KMS-11 (cell line): ENCODE measurements around the gene C5orf63.

ENCODE experiments used
- H2AFZ ChIP-seq: fragments of 200-600 bp; sonication (generic); 2 replicates; pipeline ENCODE4 v1.6.1; 2016; ENCODE audit warnings: antibody characterized with exemption, mixed run types, low read depth
- H3K27ac ChIP-seq: fragments of 200-600 bp; sonication (generic); 2 replicates; pipeline ENCODE4 v1.6.1; 2016; ENCODE audit warnings: mild to moderate bottlenecking, mixed run types
- H3K27me3 ChIP-seq: fragments of 200-600 bp; sonication (generic); 2 replicates; pipeline ENCODE4 v1.6.1; 2017; ENCODE audit warnings: mild to moderate bottlenecking, low read depth, mixed run types, moderate library complexity; ENCODE audit not compliant: insufficient read depth
- H3K36me3 ChIP-seq: fragments of 200-600 bp; sonication (generic); 2 replicates; pipeline ENCODE4 v1.6.1; 2017; ENCODE audit warnings: mild to moderate bottlenecking, mixed run types; ENCODE audit not compliant: insufficient read depth
- H3K4me1 ChIP-seq: fragments of 200-600 bp; sonication (generic); 2 replicates; pipeline ENCODE4 v1.6.1; 2016; ENCODE audit warnings: mild to moderate bottlenecking, low read depth, mixed run types; ENCODE audit not compliant: poor library complexity, severe bottlenecking
- H3K4me2 ChIP-seq: fragments of 200-600 bp; sonication (generic); 2 replicates; pipeline ENCODE4 v1.7.0; 2016; ENCODE audit warnings: mild to moderate bottlenecking, mixed run types
- H3K4me3 ChIP-seq: fragments of 200-600 bp; sonication (generic); IDR thresholded peaks from 2 replicates; pipeline ENCODE4 v1.6.1; 2017; ENCODE audit warnings: low read depth, low read length, mixed read lengths; ENCODE audit not compliant: insufficient read depth
- H3K79me2 ChIP-seq: fragments of 200-600 bp; sonication (generic); 2 replicates; pipeline ENCODE4 v1.6.1; 2016; ENCODE audit warnings: low read depth, mixed run types; ENCODE audit not compliant: insufficient read depth
- H3K9ac ChIP-seq: fragments of 200-600 bp; sonication (generic); 2 replicates; pipeline ENCODE4 v1.6.1; 2016; ENCODE audit warnings: mild to moderate bottlenecking, mixed run types
- H4K20me1 ChIP-seq: fragments of 200-600 bp; sonication (generic); 2 replicates; pipeline ENCODE4 v1.6.1; 2016; ENCODE audit warnings: mild to moderate bottlenecking, mixed run types; ENCODE audit not compliant: insufficient read depth
- TF ChIP-seq, protein P1 (sequence below): fragments of 200-600 bp; sonication (generic); conservative IDR thresholded peaks from 2 replicates; pipeline ENCODE4 v1.6.1; 2017; ENCODE audit warnings: low read depth, mild to moderate bottlenecking, antibody characterized with exemption, low read length, moderate library complexity, mixed read lengths

The C5orf63 gene

DNA sequence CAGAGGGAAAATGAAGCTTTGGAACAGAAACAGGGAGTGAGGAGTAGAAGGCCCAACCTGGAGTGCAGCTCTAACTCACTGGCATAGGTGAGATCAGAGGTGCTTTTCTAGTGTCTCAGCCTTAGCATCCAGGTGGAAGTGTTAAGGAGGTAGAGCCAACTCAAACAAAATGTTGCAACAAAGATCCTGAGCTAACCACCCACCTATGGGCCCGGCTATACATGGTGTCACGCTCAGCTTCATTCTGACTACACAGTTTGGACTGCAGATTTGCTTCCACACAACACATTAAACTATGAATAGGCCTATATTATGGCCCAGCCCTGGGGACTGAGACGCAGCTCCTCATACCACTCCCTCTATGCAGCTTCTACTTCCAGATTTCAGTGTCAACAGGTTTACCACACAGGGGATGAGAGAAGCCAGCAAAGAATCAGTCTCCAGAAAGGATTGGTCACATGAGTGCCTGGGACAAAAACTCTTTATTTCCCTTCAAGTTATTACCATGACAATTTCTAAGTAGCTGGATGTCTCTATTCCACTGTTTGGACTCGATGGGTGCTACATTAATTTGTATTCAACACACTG is 9.0 kb downstream of the C5orf63 start:
- Histone ChIP-seq H3K9ac (no peak overlapping the region), H2AFZ (no peak overlapping the region), H3K4me2 (no peak overlapping the region), H3K4me1 (no peaks in the 10 kb centered on the region), H3K27ac (no peak overlapping the region), H3K27me3 (no peaks in the 10 kb centered on the region), H3K4me3 (no peak overlapping the region), H3K79me2 (no peaks in the 10 kb centered on the region), H3K36me3 (no peaks in the 10 kb centered on the region), H4K20me1 (no peaks in the 10 kb centered on the region)
- TF ChIP-seq, protein P1, sequence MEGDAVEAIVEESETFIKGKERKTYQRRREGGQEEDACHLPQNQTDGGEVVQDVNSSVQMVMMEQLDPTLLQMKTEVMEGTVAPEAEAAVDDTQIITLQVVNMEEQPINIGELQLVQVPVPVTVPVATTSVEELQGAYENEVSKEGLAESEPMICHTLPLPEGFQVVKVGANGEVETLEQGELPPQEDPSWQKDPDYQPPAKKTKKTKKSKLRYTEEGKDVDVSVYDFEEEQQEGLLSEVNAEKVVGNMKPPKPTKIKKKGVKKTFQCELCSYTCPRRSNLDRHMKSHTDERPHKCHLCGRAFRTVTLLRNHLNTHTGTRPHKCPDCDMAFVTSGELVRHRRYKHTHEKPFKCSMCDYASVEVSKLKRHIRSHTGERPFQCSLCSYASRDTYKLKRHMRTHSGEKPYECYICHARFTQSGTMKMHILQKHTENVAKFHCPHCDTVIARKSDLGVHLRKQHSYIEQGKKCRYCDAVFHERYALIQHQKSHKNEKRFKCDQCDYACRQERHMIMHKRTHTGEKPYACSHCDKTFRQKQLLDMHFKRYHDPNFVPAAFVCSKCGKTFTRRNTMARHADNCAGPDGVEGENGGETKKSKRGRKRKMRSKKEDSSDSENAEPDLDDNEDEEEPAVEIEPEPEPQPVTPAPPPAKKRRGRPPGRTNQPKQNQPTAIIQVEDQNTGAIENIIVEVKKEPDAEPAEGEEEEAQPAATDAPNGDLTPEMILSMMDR = no peak

DNA sequence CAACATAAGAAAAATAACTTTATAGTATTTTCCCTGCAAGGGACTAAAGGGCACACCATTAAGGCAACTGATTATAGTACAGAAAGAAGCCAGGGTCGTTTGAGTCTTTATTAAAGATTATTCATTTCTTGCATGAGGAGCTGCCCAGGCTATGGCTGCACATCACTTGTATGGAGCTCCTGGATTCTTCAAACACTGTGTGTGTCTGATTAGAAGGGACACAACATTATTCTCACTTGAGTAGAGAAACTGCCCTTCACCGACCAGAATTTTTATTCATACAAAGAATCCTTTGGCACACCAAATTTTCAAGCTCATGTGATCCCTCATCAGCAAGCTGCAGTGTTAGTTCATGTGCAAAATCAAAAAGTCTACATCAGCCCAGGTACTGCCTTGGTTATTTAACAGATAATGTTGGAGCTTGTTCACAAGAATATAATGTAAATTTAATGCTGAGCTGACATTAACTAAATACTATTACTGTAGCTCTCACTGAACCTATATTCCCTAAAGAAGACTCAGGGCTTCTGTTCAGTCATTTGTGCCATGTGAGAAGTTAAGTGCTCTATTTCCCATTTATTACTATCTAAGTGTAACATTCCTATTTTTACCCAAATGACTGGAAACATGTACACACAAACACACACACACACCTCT is 9.9 kb downstream of the C5orf63 start:
- Histone ChIP-seq H3K4me2 (no peak overlapping the region), H4K20me1 (no peaks in the 10 kb centered on the region), H3K27me3 (no peaks in the 10 kb centered on the region), H3K4me1 (no peaks in the 10 kb centered on the region), H3K4me3 (no peak overlapping the region), H3K79me2 (no peaks in the 10 kb centered on the region), H3K27ac (no peak overlapping the region), H3K36me3 (no peaks in the 10 kb centered on the region), H3K9ac (no peak overlapping the region), H2AFZ (no peak overlapping the region)
- TF ChIP-seq, protein P1 = no peak

DNA sequence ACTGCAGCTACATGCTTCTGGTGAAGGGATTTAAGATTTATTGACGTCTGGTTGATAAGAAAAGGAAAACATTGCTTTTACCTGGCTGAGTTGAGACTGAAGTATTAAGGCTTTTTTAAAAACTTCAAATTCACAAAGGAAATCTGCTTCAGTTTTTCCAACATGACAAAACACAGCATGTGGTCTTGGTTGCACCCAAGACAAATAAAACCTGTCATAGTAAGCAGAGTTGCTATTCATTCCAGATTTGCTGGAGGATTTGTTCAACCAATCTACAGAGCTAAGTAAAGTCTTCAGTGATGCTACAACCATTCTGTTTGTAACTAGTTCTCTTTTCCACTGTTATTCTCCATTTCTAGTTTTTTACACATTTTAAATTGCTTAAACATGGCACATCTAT is 11.3 kb downstream of the C5orf63 start:
- H2AFZ ChIP-seq = no peak overlapping the region
- TF ChIP-seq, protein P1 = no peak
- H3K79me2 ChIP-seq = no peaks in the 10 kb centered on the region
- peaks cover 5% of the 10 kb centered on the region for H3K4me1 ChIP-seq
- H4K20me1 ChIP-seq = no peaks in the 10 kb centered on the region
- no peak overlapping the region for H3K9ac ChIP-seq
- H3K27ac ChIP-seq = no peak overlapping the region
- no peak overlapping the region for H3K4me2 ChIP-seq
- no peak overlapping the region for H3K4me3 ChIP-seq
- H3K27me3 ChIP-seq = no peaks in the 10 kb centered on the region
- H3K36me3 ChIP-seq = no peaks in the 10 kb centered on the region

DNA sequence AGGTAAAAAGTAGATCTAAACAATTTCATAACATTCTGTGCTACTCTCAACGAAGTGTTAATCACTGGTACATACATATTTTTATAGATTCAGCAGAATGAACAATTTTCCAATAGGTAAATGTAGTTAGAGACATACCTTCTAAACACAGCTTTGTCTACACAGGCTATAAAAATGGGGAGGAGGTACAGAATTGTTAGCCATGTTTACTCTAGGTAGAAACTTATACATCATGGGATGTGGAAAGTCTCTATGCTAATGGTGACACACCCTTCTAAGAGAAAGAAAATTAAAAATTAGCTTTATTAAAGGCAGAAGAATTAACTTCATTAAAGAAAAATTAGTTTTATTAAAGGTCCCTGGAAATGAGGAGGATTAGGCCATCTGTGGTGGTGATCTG is 11.8 kb downstream of the C5orf63 start:
- no peaks in the 10 kb centered on the region for H3K27me3 ChIP-seq
- H3K9ac ChIP-seq = no peak overlapping the region
- no peaks in the 10 kb centered on the region for H3K36me3 ChIP-seq
- no peak overlapping the region for H3K27ac ChIP-seq
- H4K20me1 ChIP-seq = no peaks in the 10 kb centered on the region
- TF ChIP-seq, protein P1 = no peak
- no peak overlapping the region for H2AFZ ChIP-seq
- peaks cover 9% of the 10 kb centered on the region for H3K4me1 ChIP-seq
- no peak overlapping the region for H3K4me3 ChIP-seq
- no peak overlapping the region for H3K4me2 ChIP-seq
- H3K79me2 ChIP-seq = no peaks in the 10 kb centered on the region
